ENCODE results near the gene SLITRK6.

Gene SLITRK6

DNA sequence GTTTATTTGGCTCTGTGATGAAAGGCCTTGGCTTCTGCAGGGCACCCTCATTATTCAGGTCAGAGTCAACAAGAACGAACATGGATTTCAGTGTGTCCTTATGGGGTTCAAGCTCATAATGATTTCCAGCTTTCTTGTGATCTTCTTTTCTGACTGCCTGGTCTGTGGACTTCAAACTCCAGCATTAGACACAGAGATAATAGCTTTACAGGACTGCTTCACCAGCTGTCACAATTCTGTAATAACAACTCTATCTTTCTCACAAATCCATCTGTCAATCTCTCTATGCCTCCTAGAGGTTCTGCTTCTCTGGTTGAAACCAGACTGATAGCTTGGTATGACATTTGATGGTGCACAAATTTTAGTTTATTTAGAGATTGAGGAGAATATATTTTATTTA is 13.1 kb upstream of the SLITRK6 start:
- H3K27me3 ChIP-seq (ENCODE audit: insufficient read depth, low read length), result no peaks in the 10 kb centered on the region

DNA sequence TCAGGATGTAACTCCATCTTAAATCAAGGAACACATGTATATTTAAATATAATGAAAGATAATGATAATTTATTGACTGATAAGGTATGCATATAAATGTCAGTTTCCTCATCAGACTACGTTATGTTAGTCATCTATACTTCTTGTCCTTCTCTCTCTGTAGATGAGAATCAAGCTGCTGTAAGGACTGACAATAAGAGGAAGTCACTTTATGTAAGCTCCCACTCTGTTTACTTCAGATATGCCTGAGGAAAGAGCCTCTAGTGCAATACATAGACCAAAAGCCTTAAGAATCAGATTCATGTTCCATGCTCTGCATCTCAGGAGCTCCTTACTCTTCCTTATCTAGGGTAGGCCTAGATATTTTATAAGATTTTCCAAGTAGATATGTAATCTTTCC is 9.6 kb upstream of the SLITRK6 start:
- TF ChIP-seq EZH2 (IDR thresholded peaks at IDR 0.05; ENCODE audit: borderline replicate concordance, low read length) (no peak), CTCF (IDR thresholded peaks at IDR 0.05; ENCODE audit: low read length) (no peak)
- no peak overlapping the region for H2AFZ ChIP-seq (ENCODE audit: low read length)
- no peaks in the 10 kb centered on the region for H4K20me1 ChIP-seq (ENCODE audit: insufficient read depth, low read length)
- no peak overlapping the region for H3K4me2 ChIP-seq (ENCODE audit: low read length)
- H3K4me3 ChIP-seq (ENCODE audit: low read depth, low read length, poor library complexity, severe bottlenecking), result no peak overlapping the region
- no peaks in the 10 kb centered on the region for H3K9me2 ChIP-seq (ENCODE audit: low read depth, low read length)
- no peaks in the 10 kb centered on the region for H3K79me2 ChIP-seq (ENCODE audit: insufficient read depth, low read length)
- H3K27ac ChIP-seq (ENCODE audit: low read depth, low read length, poor library complexity, severe bottlenecking), result no peak overlapping the region
- H3K9ac ChIP-seq (ENCODE audit: low read length), result no peak overlapping the region
- no peaks in the 10 kb centered on the region for H3K36me3 ChIP-seq (ENCODE audit: insufficient read depth, low read length)
- H3K9me3 ChIP-seq (ENCODE audit: low read length), result no peaks in the 10 kb centered on the region
- no peaks in the 10 kb centered on the region for H3K4me1 ChIP-seq (ENCODE audit: insufficient read depth, low read length, severe bottlenecking)
- no peaks in the 10 kb centered on the region for H3K27me3 ChIP-seq (ENCODE audit: insufficient read depth, low read length)
- H3F3A ChIP-seq (ENCODE audit: insufficient read depth, low read length), result no peaks in the 10 kb centered on the region

More for the DNA sequence above, 13.1 kb upstream of the SLITRK6 start:
- H3K27ac ChIP-seq (ENCODE audit: low read depth, low read length, poor library complexity, severe bottlenecking), result no peak overlapping the region
- no peaks in the 10 kb centered on the region for H3K9me3 ChIP-seq (ENCODE audit: low read length)
- no peak overlapping the region for H2AFZ ChIP-seq (ENCODE audit: low read length)
- no peaks in the 10 kb centered on the region for H3F3A ChIP-seq (ENCODE audit: insufficient read depth, low read length)
- H3K4me1 ChIP-seq (ENCODE audit: insufficient read depth, low read length, severe bottlenecking), result no peaks in the 10 kb centered on the region
- no peak overlapping the region for H3K4me2 ChIP-seq (ENCODE audit: low read length)
- TF ChIP-seq EZH2 (IDR thresholded peaks at IDR 0.05; ENCODE audit: borderline replicate concordance, low read length) (no peak), CTCF (IDR thresholded peaks at IDR 0.05; ENCODE audit: low read length) (no peak)
- H4K20me1 ChIP-seq (ENCODE audit: insufficient read depth, low read length), result no peaks in the 10 kb centered on the region
- H3K4me3 ChIP-seq (ENCODE audit: low read depth, low read length, poor library complexity, severe bottlenecking), result no peak overlapping the region
- no peaks in the 10 kb centered on the region for H3K9me2 ChIP-seq (ENCODE audit: low read depth, low read length)
- H3K36me3 ChIP-seq (ENCODE audit: insufficient read depth, low read length), result no peaks in the 10 kb centered on the region
- H3K9ac ChIP-seq (ENCODE audit: low read length), result no peak overlapping the region
- H3K79me2 ChIP-seq (ENCODE audit: insufficient read depth, low read length), result no peaks in the 10 kb centered on the region

- TF ChIP-seq CTCF (IDR thresholded peaks at IDR 0.05; ENCODE audit: low read length) (peak; percentile 75), EZH2 (IDR thresholded peaks at IDR 0.05; ENCODE audit: borderline replicate concordance, low read length) (no peak)
- no peaks in the 10 kb centered on the region for H3K79me2 ChIP-seq (ENCODE audit: insufficient read depth, low read length)
- no peaks in the 10 kb centered on the region for H4K20me1 ChIP-seq (ENCODE audit: insufficient read depth, low read length)
- H3F3A ChIP-seq (ENCODE audit: insufficient read depth, low read length), result no peaks in the 10 kb centered on the region
- no peak overlapping the region for H3K27ac ChIP-seq (ENCODE audit: low read depth, low read length, poor library complexity, severe bottlenecking)
- H3K4me2 ChIP-seq (ENCODE audit: low read length), result no peak overlapping the region
- no peak overlapping the region for H3K4me3 ChIP-seq (ENCODE audit: low read depth, low read length, poor library complexity, severe bottlenecking)
- no peaks in the 10 kb centered on the region for H3K9me3 ChIP-seq (ENCODE audit: low read length)
- H3K9me2 ChIP-seq (ENCODE audit: low read depth, low read length), result no peaks in the 10 kb centered on the region
- no peaks in the 10 kb centered on the region for H3K27me3 ChIP-seq (ENCODE audit: insufficient read depth, low read length)
- no peak overlapping the region for H2AFZ ChIP-seq (ENCODE audit: low read length)
- H3K4me1 ChIP-seq (ENCODE audit: insufficient read depth, low read length, severe bottlenecking), result no peaks in the 10 kb centered on the region
- no peaks in the 10 kb centered on the region for H3K36me3 ChIP-seq (ENCODE audit: insufficient read depth, low read length)
- no peak overlapping the region for H3K9ac ChIP-seq (ENCODE audit: low read length)
Measured at GRCh38 chr13:85806553-85807175, 7.4 kb upstream of the SLITRK6 start.
